HepG2 (cell line): ENCODE data around the gene LRRC39. TPM values are rescaled to one million over a fixed set of nuclear protein-coding genes. Genes with fewer than 3 reads are reported as not detected.
A peak's percentile ranks its signal among the peaks of the same experiment; 100 is the strongest.

Experiments
- EP300 ChIP-seq, 3 experiments: sonication (generic) in 1 of 3; formaldehyde crosslinking in 1 of 3; IDR thresholded peaks; 2 replicates each; pipeline versions ENCODE4 v1.5.1 to v1.6.1; 2011 to 2020; ENCODE audit warnings: low read depth in 2 of 3, low read length in 2 of 3, borderline replicate concordance in 1 of 3, improper control_type of control experiment in 1 of 3, mild to moderate bottlenecking in 1 of 3, missing genetic modification reagents in 1 of 3, moderate library complexity in 1 of 3
- FOXA1 ChIP-seq, 2 experiments: fragments of 450-650 bp in 1 of 2; sonication (generic) in 1 of 2; formaldehyde crosslinking in 1 of 2; IDR thresholded peaks; 2 replicates each; pipeline versions ENCODE4 v1.4.0 to v1.6.1; 2016 to 2020; ENCODE audit warnings: missing genetic modification reagents in 1 of 2
- FOXJ3 ChIP-seq: sonication (generic); formaldehyde crosslinking; IDR thresholded peaks from 2 replicates; pipeline ENCODE4 v1.4.0; 2020; ENCODE audit warnings: missing genetic modification reagents, mild to moderate bottlenecking, borderline replicate concordance
- GABPB1 ChIP-seq: IDR thresholded peaks from 2 replicates; pipeline ENCODE4 v1.6.1; 2016; ENCODE audit warnings: mild to moderate bottlenecking, missing genetic modification reagents, moderate library complexity, missing compliant biosample characterization
- KAT8 ChIP-seq: IDR thresholded peaks from 2 replicates; pipeline ENCODE4 v1.6.1; 2016; ENCODE audit warnings: missing genetic modification reagents, missing compliant biosample characterization
- NFIC ChIP-seq: IDR thresholded peaks from 2 replicates; pipeline ENCODE4 v1.6.1; 2012; ENCODE audit warnings: mild to moderate bottlenecking, low read length, inconsistent platforms
- NR2F6 ChIP-seq, 2 experiments: IDR thresholded peaks; 2 replicates each; pipeline ENCODE4 v1.6.1; 2016; ENCODE audit warnings: antibody characterized with exemption in 1 of 2, mild to moderate bottlenecking in 1 of 2
- PHF21A ChIP-seq: sonication (generic); formaldehyde crosslinking; IDR thresholded peaks from 2 replicates; pipeline ENCODE4 v1.5.0; 2020; ENCODE audit warnings: mild to moderate bottlenecking, missing genetic modification reagents
- PITX1 ChIP-seq: sonication (generic); formaldehyde crosslinking; IDR thresholded peaks from 2 replicates; pipeline ENCODE4 v1.5.1; 2020; ENCODE audit warnings: mild to moderate bottlenecking, missing genetic modification reagents
- RCOR2 ChIP-seq: IDR thresholded peaks from 2 replicates; pipeline ENCODE4 v1.6.1; 2016; ENCODE audit warnings: missing biosample characterization, missing genetic modification reagents
- SALL1 ChIP-seq: sonication (generic); formaldehyde crosslinking; IDR thresholded peaks from 2 replicates; pipeline ENCODE4 v1.8.0; 2022; ENCODE audit warnings: mild to moderate bottlenecking, missing genetic modification reagents
- SOX6 ChIP-seq, 2 experiments: fragments of 450-650 bp in 1 of 2; sonication (generic) in 1 of 2; formaldehyde crosslinking in 1 of 2; IDR thresholded peaks; 2 replicates each; pipeline versions ENCODE4 v1.4.0 to v1.6.1; 2017 to 2020; ENCODE audit warnings: antibody characterized with exemption in 1 of 2, mild to moderate bottlenecking in 1 of 2, missing genetic modification reagents in 1 of 2
- ZNF121 ChIP-seq: sonication (generic); formaldehyde crosslinking; IDR thresholded peaks from 2 replicates; pipeline ENCODE4 v1.5.0; 2020; ENCODE audit warnings: mild to moderate bottlenecking, missing genetic modification reagents
- ZNF34 ChIP-seq: sonication (generic); formaldehyde crosslinking; IDR thresholded peaks from 2 replicates; pipeline ENCODE4 v1.4.0; 2020; ENCODE audit warnings: mild to moderate bottlenecking, missing genetic modification reagents, borderline replicate concordance
- ZNF460 ChIP-seq: sonication (generic); formaldehyde crosslinking; IDR thresholded peaks from 2 replicates; pipeline ENCODE4 v1.5.1; 2020; ENCODE audit warnings: missing genetic modification reagents, mild to moderate bottlenecking, borderline replicate concordance
- polyA plus RNA-seq, 8 experiments: library from polyadenylated mRNA; depleted of rRNA in 3 of 8; stranded (reverse) in 7 of 8; unstranded in 1 of 8; fragments of >200 nt; fragmentation: Illumina TruSeq in 4 of 8; extraction: Trizol in 4 of 8; gene quantifications; 2 replicates each; pipeline versions ENCODE4 v1.2.1 to v1.2.3, GENCODE V29; 2011 to 2016; ENCODE audit warnings: low read depth in 4 of 8, missing spikeins in 1 of 8, mixed read lengths in 1 of 8; ENCODE audit not compliant: insufficient read depth in 1 of 8
- total RNA-seq, 5 experiments: library from RNA; depleted of rRNA; stranded (reverse); fragments of >200 nt; fragmentation: Illumina TruSeq; extraction: Trizol; gene quantifications; 2 replicates each; pipeline ENCODE4 v1.2.3, GENCODE V29; 2016; ENCODE audit warnings: low read depth in 1 of 5
- TF ChIP-seq, protein P1 (sequence below): IDR thresholded peaks from 2 replicates; pipeline ENCODE4 v1.4.0; 2020; ENCODE audit warnings: mild to moderate bottlenecking, missing genetic modification reagents
- TF ChIP-seq, protein P2 (sequence below): sonication (generic); formaldehyde crosslinking; IDR thresholded peaks from 2 replicates; pipeline ENCODE4 v1.4.0; 2020; ENCODE audit warnings: mild to moderate bottlenecking, missing genetic modification reagents
- TF ChIP-seq, protein P3 (sequence below): sonication (generic); formaldehyde crosslinking; IDR thresholded peaks from 2 replicates; pipeline ENCODE4 v1.4.0; 2020; ENCODE audit warnings: mild to moderate bottlenecking, missing genetic modification reagents, borderline replicate concordance

The LRRC39 gene
- total and polyA plus RNA-seq, 2 of the 13 experiments (the other 11 are each of a cell fraction or from before 2014, with no cell fraction given), result 0.07 to 0.32 TPM

DNA sequence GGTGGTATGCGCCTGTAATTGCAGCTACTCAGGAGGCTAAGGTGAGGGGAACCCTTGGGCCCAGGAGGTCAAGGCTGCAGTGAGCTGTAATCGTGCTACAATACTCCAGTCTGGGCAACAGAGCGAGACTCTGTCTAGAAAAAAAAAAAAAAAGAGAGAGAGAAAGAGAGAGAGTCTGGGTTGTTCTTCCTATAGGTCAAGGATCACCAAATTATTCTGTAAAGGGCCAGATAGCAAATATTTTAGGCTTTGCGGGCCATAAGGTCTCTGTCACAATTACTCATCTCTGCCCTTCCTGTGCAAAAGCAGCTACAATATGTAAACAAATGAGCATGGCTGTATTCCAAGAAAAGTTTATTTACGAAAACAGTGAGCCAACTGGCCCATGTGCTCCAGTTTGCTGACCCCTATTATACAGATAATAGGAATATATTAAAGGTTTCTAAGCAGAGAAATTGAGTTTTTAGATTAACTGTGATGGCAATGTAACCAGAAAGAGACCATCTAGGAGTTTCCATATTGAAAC is 47.4 kb downstream of the LRRC39 start (continued):
- TF ChIP-seq FOXA1 (IDR thresholded peaks at IDR 0.05), result no peak
- TF ChIP-seq FOXA1 (CRISPR knock-in tag; IDR thresholded peaks at IDR 0.05), result 0 out of 2 replicates have a peak, but pooled peaks have one; percentile 29
- 0 out of 2 replicates have a peak, but pooled peaks have one; percentile 57 for TF ChIP-seq NFIC
- peak; percentile 87 for TF ChIP-seq ZNF121 (CRISPR knock-in tag)
- TF ChIP-seq, protein P1, sequence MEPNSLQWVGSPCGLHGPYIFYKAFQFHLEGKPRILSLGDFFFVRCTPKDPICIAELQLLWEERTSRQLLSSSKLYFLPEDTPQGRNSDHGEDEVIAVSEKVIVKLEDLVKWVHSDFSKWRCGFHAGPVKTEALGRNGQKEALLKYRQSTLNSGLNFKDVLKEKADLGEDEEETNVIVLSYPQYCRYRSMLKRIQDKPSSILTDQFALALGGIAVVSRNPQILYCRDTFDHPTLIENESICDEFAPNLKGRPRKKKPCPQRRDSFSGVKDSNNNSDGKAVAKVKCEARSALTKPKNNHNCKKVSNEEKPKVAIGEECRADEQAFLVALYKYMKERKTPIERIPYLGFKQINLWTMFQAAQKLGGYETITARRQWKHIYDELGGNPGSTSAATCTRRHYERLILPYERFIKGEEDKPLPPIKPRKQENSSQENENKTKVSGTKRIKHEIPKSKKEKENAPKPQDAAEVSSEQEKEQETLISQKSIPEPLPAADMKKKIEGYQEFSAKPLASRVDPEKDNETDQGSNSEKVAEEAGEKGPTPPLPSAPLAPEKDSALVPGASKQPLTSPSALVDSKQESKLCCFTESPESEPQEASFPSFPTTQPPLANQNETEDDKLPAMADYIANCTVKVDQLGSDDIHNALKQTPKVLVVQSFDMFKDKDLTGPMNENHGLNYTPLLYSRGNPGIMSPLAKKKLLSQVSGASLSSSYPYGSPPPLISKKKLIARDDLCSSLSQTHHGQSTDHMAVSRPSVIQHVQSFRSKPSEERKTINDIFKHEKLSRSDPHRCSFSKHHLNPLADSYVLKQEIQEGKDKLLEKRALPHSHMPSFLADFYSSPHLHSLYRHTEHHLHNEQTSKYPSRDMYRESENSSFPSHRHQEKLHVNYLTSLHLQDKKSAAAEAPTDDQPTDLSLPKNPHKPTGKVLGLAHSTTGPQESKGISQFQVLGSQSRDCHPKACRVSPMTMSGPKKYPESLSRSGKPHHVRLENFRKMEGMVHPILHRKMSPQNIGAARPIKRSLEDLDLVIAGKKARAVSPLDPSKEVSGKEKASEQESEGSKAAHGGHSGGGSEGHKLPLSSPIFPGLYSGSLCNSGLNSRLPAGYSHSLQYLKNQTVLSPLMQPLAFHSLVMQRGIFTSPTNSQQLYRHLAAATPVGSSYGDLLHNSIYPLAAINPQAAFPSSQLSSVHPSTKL, result peak; percentile 68; the same call in 1 of the 2 replicates
- peak; percentile 46; the same call in 1 of the 2 replicates for TF ChIP-seq KAT8
- TF ChIP-seq, protein P2, sequence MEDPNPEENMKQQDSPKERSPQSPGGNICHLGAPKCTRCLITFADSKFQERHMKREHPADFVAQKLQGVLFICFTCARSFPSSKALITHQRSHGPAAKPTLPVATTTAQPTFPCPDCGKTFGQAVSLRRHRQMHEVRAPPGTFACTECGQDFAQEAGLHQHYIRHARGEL (CRISPR knock-in tag), result no peak
- TF ChIP-seq ZNF460 (CRISPR knock-in tag), result peak; percentile 80
- peak; percentile 45; the same call in 1 of the 2 replicates for TF ChIP-seq SALL1 (CRISPR knock-in tag)
- TF ChIP-seq FOXJ3 (CRISPR knock-in tag), result no peak; the same call in 1 of the 2 replicates
- peak; percentile 28; the same call in 1 of the 2 replicates for TF ChIP-seq PITX1
- TF ChIP-seq SOX6 (IDR thresholded peaks at IDR 0.05), result no peak
- peak; percentile 51; the same call in 1 of the 2 replicates for TF ChIP-seq SOX6 (CRISPR knock-in tag; IDR thresholded peaks at IDR 0.05)
- peak in 1 of 2 experiments; percentile 5; a peak in 1 of 4 replicates for TF ChIP-seq EP300 (IDR thresholded peaks at IDR 0.05; ENCODE audit: low read depth in 2 of 2, low read length in 2 of 2)
- no peak for TF ChIP-seq EP300 (CRISPR knock-in tag; IDR thresholded peaks at IDR 0.05; ENCODE audit: borderline replicate concordance)
- peak; percentile 29 for TF ChIP-seq RCOR2 (CRISPR knock-in tag)
- no peak for TF ChIP-seq ZNF34
- TF ChIP-seq, protein P3, sequence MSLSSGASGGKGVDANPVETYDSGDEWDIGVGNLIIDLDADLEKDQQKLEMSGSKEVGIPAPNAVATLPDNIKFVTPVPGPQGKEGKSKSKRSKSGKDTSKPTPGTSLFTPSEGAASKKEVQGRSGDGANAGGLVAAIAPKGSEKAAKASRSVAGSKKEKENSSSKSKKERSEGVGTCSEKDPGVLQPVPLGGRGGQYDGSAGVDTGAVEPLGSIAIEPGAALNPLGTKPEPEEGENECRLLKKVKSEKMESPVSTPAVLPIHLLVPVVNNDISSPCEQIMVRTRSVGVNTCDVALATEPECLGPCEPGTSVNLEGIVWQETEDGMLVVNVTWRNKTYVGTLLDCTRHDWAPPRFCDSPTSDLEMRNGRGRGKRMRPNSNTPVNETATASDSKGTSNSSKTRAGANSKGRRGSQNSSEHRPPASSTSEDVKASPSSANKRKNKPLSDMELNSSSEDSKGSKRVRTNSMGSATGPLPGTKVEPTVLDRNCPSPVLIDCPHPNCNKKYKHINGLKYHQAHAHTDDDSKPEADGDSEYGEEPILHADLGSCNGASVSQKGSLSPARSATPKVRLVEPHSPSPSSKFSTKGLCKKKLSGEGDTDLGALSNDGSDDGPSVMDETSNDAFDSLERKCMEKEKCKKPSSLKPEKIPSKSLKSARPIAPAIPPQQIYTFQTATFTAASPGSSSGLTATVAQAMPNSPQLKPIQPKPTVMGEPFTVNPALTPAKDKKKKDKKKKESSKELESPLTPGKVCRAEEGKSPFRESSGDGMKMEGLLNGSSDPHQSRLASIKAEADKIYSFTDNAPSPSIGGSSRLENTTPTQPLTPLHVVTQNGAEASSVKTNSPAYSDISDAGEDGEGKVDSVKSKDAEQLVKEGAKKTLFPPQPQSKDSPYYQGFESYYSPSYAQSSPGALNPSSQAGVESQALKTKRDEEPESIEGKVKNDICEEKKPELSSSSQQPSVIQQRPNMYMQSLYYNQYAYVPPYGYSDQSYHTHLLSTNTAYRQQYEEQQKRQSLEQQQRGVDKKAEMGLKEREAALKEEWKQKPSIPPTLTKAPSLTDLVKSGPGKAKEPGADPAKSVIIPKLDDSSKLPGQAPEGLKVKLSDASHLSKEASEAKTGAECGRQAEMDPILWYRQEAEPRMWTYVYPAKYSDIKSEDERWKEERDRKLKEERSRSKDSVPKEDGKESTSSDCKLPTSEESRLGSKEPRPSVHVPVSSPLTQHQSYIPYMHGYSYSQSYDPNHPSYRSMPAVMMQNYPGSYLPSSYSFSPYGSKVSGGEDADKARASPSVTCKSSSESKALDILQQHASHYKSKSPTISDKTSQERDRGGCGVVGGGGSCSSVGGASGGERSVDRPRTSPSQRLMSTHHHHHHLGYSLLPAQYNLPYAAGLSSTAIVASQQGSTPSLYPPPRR (CRISPR knock-in tag), result peak; percentile 77; the same call in 1 of the 2 replicates
- TF ChIP-seq PHF21A, result 0 out of 2 replicates have a peak, but pooled peaks have one; percentile 33
- peak; percentile 93 for TF ChIP-seq NR2F6 (IDR thresholded peaks at IDR 0.05)
- TF ChIP-seq NR2F6 (CRISPR knock-in tag; IDR thresholded peaks at IDR 0.05), result peak; percentile 89
- peak; percentile 37; the same call in 1 of the 2 replicates for TF ChIP-seq GABPB1 (CRISPR knock-in tag)
